K562 (cell line): ENCODE data around the gene RPL27. TPM values are rescaled to one million over a fixed set of nuclear protein-coding genes. Genes with fewer than 3 reads are reported as not detected.

Source experiments
- C11orf30 ChIP-seq: fragments of 450-650 bp; IDR thresholded peaks from 2 replicates; pipeline ENCODE4 v1.6.1; 2016; ENCODE audit warnings: low read depth, mild to moderate bottlenecking
- ESRRA ChIP-seq: fragments of 450-650 bp; IDR thresholded peaks from 2 replicates; pipeline ENCODE4 v1.6.1; 2014; ENCODE audit warnings: low read depth, mild to moderate bottlenecking, moderate library complexity, borderline replicate concordance
- HDAC3 ChIP-seq: fragments of 450-650 bp; IDR thresholded peaks from 2 replicates; pipeline ENCODE4 v1.6.1; 2018; ENCODE audit warnings: borderline replicate concordance, mild to moderate bottlenecking, moderate library complexity; ENCODE audit not compliant: partially characterized antibody
- HIVEP1 ChIP-seq: fragments of 250-450 bp; sonication (Bioruptor Pico); IDR thresholded peaks from 2 replicates; pipeline ENCODE4 v1.4.0; 2020; ENCODE audit warnings: mild to moderate bottlenecking
- JUN ChIP-seq, 2 experiments: sonication (generic) in 1 of 2; formaldehyde crosslinking in 1 of 2; IDR thresholded peaks; 2 replicates each; pipeline versions ENCODE4 v1.6.1 to v1.8.0; 2012 to 2022; ENCODE audit warnings: borderline replicate concordance in 2 of 2, mild to moderate bottlenecking in 2 of 2, improper control_type of control experiment in 1 of 2, low read depth in 1 of 2, low read length in 1 of 2, missing genetic modification reagents in 1 of 2
- OTX1 ChIP-seq: fragments of 450-650 bp; formaldehyde crosslinking; IDR thresholded peaks from 2 replicates; pipeline ENCODE4 v1.4.0; 2022; ENCODE audit warnings: mild to moderate bottlenecking
- POLR3G ChIP-seq: IDR thresholded peaks from 2 replicates; pipeline ENCODE4 v1.6.1; 2011; ENCODE audit not compliant: insufficient read length, insufficient replicate concordance; ENCODE audit errors: extremely low read depth
- SIN3A ChIP-seq, 2 experiments: fragments of 150-350 bp in 1 of 2; IDR thresholded peaks; 2 replicates each; pipeline ENCODE4 v1.6.1; 2011 to 2016; ENCODE audit warnings: borderline replicate concordance in 2 of 2, low read depth in 2 of 2, low read length in 2 of 2, mild to moderate bottlenecking in 2 of 2, moderate library complexity in 2 of 2; ENCODE audit not compliant: control insufficient read depth in 1 of 2
- SUPT5H ChIP-seq: fragments of 450-650 bp; IDR thresholded peaks from 2 replicates; pipeline ENCODE4 v1.6.1; 2016
- TBL1XR1 ChIP-seq, 2 experiments: IDR thresholded peaks; 2 replicates each; pipeline ENCODE4 v1.6.1; 2012; ENCODE audit warnings: improper control_type of control experiment in 2 of 2, low read length in 2 of 2, mild to moderate bottlenecking in 1 of 2
- THRB ChIP-seq: fragments of 450-650 bp; formaldehyde crosslinking; conservative IDR thresholded peaks from 2 replicates; pipeline ENCODE4 v1.4.0; 2022; ENCODE audit warnings: mild to moderate bottlenecking, missing genetic modification characterization
- ZBTB12 ChIP-seq: fragments of 250-450 bp; sonication (Bioruptor Pico); IDR thresholded peaks from 2 replicates; pipeline ENCODE4 v1.4.0; 2020
- ZHX1 ChIP-seq: fragments of 150-350 bp; conservative IDR thresholded peaks from 2 replicates; pipeline ENCODE4 v1.6.1; 2014; ENCODE audit warnings: low read length
- ZNF133 ChIP-seq: fragments of 250-450 bp; sonication (Bioruptor Pico); IDR thresholded peaks from 2 replicates; pipeline ENCODE4 v1.4.0; 2020; ENCODE audit warnings: mild to moderate bottlenecking
- ZNF561 ChIP-seq: fragments of 450-650 bp; formaldehyde crosslinking; conservative IDR thresholded peaks from 2 replicates; pipeline ENCODE4 v1.4.0; 2020; ENCODE audit warnings: mild to moderate bottlenecking, moderate library complexity
- ZNF707 ChIP-seq: fragments of 250-450 bp; sonication (Bioruptor Pico); conservative IDR thresholded peaks from 2 replicates; pipeline ENCODE4 v1.8.0; 2022; ENCODE audit warnings: inconsistent platforms, mild to moderate bottlenecking, moderate library complexity
- ZNF77 ChIP-seq: fragments of 250-450 bp; sonication (Bioruptor Pico); IDR thresholded peaks from 2 replicates; pipeline ENCODE4 v1.5.0; 2020
- polyA plus RNA-seq, 8 experiments: library from polyadenylated mRNA; depleted of rRNA in 4 of 8; stranded (reverse) in 5 of 8; unstranded in 3 of 8; fragments of >200 nt; fragmentation: Nextera tagmentation in 2 of 8; fragmentation: Illumina TruSeq in 1 of 8; extraction: Ambion mirVana in 2 of 8; extraction: Trizol in 1 of 8; gene quantifications; 2 replicates each; pipeline versions ENCODE4 v1.2.1 to v1.2.3, GENCODE V29; 2011 to 2014; ENCODE audit warnings: inconsistent platforms in 1 of 8, missing spikeins in 1 of 8
- total RNA-seq, 7 experiments: library from RNA; depleted of rRNA in 6 of 7; stranded (reverse); fragments of >200 nt in 6 of 7; fragmentation: Illumina TruSeq in 2 of 7; extraction: Trizol in 2 of 7; gene quantifications; 2 replicates each; pipeline versions ENCODE4 v1.2.1 to v1.2.3, GENCODE V29; 2011 to 2021; ENCODE audit warnings: low replicate concordance in 1 of 7
- TF ChIP-seq, protein P1 (sequence below): sonication (generic); formaldehyde crosslinking; IDR thresholded peaks from 2 replicates; pipeline ENCODE4 v1.8.0; 2022; ENCODE audit warnings: mild to moderate bottlenecking, missing genetic modification reagents
- TF ChIP-seq, protein P2 (sequence below): fragments of 250-450 bp; sonication (Bioruptor Pico); IDR thresholded peaks from 2 replicates; pipeline ENCODE4 v1.5.0; 2020; ENCODE audit warnings: mild to moderate bottlenecking

RPL27 gene
- total and polyA plus RNA-seq, 9 of the 15 experiments (the other 6 are each of a cell fraction or from before 2014, with no cell fraction given) = 1,539 to 6,155 (median 3,710) TPM

GRCh38 chr17:42964161-42964932 lies 33.9 kb upstream of the RPL27 start, which contains the start of gene AARSD1 (continued):
- TF ChIP-seq ZHX1 (no peak), OTX1 (no peak), ZBTB12 (peak; percentile 78), THRB (no peak), ESRRA (peak; percentile 35; the same call in 1 of the 2 replicates), TBL1XR1 (IDR thresholded peaks at IDR 0.05; ENCODE audit: low read length in 2 of 2) (peak in 1 of 2 experiments; percentile 61; a peak in 1 of 4 replicates), SUPT5H (peak; percentile 95), ZNF77 (CRISPR knock-in tag) (no peak), HIVEP1 (CRISPR knock-in tag) (no peak), JUN (IDR thresholded peaks at IDR 0.05; ENCODE audit: borderline replicate concordance, low read depth, low read length) (peak; percentile 68; the same call in 1 of the 2 replicates), JUN (CRISPR knock-in tag; IDR thresholded peaks at IDR 0.05; ENCODE audit: borderline replicate concordance) (no peak), HDAC3 (no peak), ZNF133 (CRISPR knock-in tag) (no peak), SIN3A (IDR thresholded peaks at IDR 0.05; ENCODE audit: borderline replicate concordance in 2 of 2, control insufficient read depth in 1 of 2, low read depth in 2 of 2, low read length in 2 of 2) (peak; percentile 82 to 87; a peak in 3 of 4 replicates), ZNF561 (CRISPR knock-in tag) (no peak), POLR3G (no peak), ZNF707 (CRISPR knock-in tag) (no peak), C11orf30 (peak; percentile 97)
- TF ChIP-seq, protein P1, sequence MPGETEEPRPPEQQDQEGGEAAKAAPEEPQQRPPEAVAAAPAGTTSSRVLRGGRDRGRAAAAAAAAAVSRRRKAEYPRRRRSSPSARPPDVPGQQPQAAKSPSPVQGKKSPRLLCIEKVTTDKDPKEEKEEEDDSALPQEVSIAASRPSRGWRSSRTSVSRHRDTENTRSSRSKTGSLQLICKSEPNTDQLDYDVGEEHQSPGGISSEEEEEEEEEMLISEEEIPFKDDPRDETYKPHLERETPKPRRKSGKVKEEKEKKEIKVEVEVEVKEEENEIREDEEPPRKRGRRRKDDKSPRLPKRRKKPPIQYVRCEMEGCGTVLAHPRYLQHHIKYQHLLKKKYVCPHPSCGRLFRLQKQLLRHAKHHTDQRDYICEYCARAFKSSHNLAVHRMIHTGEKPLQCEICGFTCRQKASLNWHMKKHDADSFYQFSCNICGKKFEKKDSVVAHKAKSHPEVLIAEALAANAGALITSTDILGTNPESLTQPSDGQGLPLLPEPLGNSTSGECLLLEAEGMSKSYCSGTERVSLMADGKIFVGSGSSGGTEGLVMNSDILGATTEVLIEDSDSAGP = no peak
- TF ChIP-seq, protein P2, sequence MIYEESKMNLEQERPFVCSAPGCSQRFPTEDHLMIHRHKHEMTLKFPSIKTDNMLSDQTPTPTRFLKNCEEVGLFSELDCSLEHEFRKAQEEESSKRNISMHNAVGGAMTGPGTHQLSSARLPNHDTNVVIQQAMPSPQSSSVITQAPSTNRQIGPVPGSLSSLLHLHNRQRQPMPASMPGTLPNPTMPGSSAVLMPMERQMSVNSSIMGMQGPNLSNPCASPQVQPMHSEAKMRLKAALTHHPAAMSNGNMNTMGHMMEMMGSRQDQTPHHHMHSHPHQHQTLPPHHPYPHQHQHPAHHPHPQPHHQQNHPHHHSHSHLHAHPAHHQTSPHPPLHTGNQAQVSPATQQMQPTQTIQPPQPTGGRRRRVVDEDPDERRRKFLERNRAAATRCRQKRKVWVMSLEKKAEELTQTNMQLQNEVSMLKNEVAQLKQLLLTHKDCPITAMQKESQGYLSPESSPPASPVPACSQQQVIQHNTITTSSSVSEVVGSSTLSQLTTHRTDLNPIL = no peak
